Hair follicle dermal papilla cell (primary cell): Measurements from ENCODE around the gene CD3E. TPM values are rescaled to one million over a fixed set of nuclear protein-coding genes. Genes with fewer than 3 reads are reported as not detected.

Experiments used
- small RNA-seq: library from RNA; depleted of rRNA; stranded (forward); fragments of <200 nt; gene quantifications from one replicate; pipeline ENCODE3, GENCODE V24; 2012
- total RNA-seq: library from RNA; depleted of rRNA; stranded (reverse); fragments of >200 nt; gene quantifications from 2 replicates; pipeline ENCODE4 v1.2.3, GENCODE V29; 2012

CD3E gene
- total RNA-seq: not detected in 2 replicates

GRCh38 chr11:118304568-118305248 is at the start of gene CD3E:
Gene CD3E, plus strand, starts transcription at chr11:118304730. Its CDS starts 223 bp downstream, at chr11:118304953.

GRCh38 chr11:118263695-118264568 is 40.6 kb upstream of the CD3E start, which contains the start of gene MPZL2:
Gene MPZL2, minus strand, starts transcription at chr11:118264297. Its CDS starts 144 bp downstream, at chr11:118264153.

GRCh38 chr11:118342503-118343161 is 38.1 kb downstream of the CD3E start, which contains the start of gene CD3D:
Gene CD3D, minus strand, starts transcription at chr11:118342705. Its CDS starts 98 bp downstream, at chr11:118342607.

GRCh38 chr11:118343981-118344515 is 39.5 kb downstream of the CD3E start, which contains the start of gene CD3G:
Gene CD3G, plus strand, starts transcription at chr11:118344344. Its CDS starts 80 bp downstream, at chr11:118344424.

GRCh38 chr11:118359295-118359958 is 54.9 kb downstream of the CD3E start, which contains the start of gene UBE4A:
Gene UBE4A, plus strand, starts transcription at chr11:118359600. Its CDS starts 5,481 bp downstream, at chr11:118365081.

Small RNA genes within 50 kb of the gene (small RNA-seq; reads per million reads assigned to genes)
- gene AP001582.1: not detected

Other genes starting within 250 kb of the CD3E start
- not detected in 2 replicates for gene TMPRSS4, start 227.7 kb upstream of the CD3E start, total RNA-seq
- not detected in 2 replicates for gene SMIM35, start 217.8 kb upstream of the CD3E start, total RNA-seq
- gene SCN4B, start 151.9 kb upstream of the CD3E start, total RNA-seq: under 0.01 TPM in 1 of 2 replicates, not detected in the other
- gene SCN2B, start 128.1 kb upstream of the CD3E start, total RNA-seq: under 0.01 TPM in 2 replicates
- not detected in 2 replicates for gene JAML, start 79.7 kb upstream of the CD3E start, total RNA-seq
- 0.49 and 0.97 TPM in 2 replicates for gene MPZL3, start 52.4 kb upstream of the CD3E start, total RNA-seq
- 0.12 TPM in 1 of 2 replicates, not detected in the other for gene MPZL2, start 40.4 kb upstream of the CD3E start, total RNA-seq
- not detected in 2 replicates for gene CD3D, start 38.0 kb downstream of the CD3E start, total RNA-seq
- not detected in 2 replicates for gene CD3G, start 39.6 kb downstream of the CD3E start, total RNA-seq
- gene UBE4A, start 54.9 kb downstream of the CD3E start, total RNA-seq: 62.4 and 66.4 TPM in 2 replicates
- 18.2 and 24.9 TPM in 2 replicates for gene ATP5MG, start 96.9 kb downstream of the CD3E start, total RNA-seq
- gene KMT2A, start 131.8 kb downstream of the CD3E start, total RNA-seq: 35.8 and 44.9 TPM in 2 replicates
- gene TTC36, start 222.7 kb downstream of the CD3E start, total RNA-seq: 0.24 and 1.3 TPM in 2 replicates
- gene TMEM25, start 226.5 kb downstream of the CD3E start, total RNA-seq: 27.7 and 29.0 TPM in 2 replicates